ENCODE measurements around the gene VPS8. TPM values are rescaled to one million over a fixed set of nuclear protein-coding genes. Genes with fewer than 3 reads are reported as not detected.

The VPS8 gene
- total and polyA plus RNA-seq, 7 donors = 11.4 to 52.6 (median 30.8) TPM

DNA sequence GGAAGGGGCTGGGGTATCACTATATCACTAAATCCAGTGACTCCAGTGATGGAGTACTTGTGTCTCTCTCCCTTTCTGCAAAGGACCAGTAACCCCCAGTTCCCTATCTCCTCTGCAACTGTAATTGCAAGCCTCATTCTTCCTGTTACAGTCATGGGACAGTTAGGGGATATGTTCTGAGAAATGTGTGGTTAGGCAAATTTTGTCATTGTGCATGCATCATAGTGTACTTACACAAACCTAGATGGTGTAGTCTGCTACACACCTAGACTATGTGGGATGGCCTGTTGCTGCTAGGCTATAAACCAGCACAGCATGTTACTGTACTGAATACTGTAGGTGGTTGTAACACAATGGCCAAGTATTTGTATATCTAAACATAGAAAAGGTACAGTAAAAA is 2.2 kb downstream of the VPS8 start:
- Histone ChIP-seq H3K4me3 (peak overlapping the region; percentile 90), H3K9me3 (no peaks in the 10 kb centered on the region), H3K4me1 (peaks cover 66% of the 10 kb centered on the region), H3K27me3 (ENCODE audit: insufficient read depth in 3 of 3, low read length in 2 of 3) (no peaks in the 10 kb centered on the region), H3K36me3 (ENCODE audit: insufficient read depth in 1 of 2, low read depth in 1 of 2) (no peaks in the 10 kb centered on the region), H3K27ac (peak overlapping the region; percentile 97)
- ATAC-seq = no peak
- TF ChIP-seq, protein P1, sequence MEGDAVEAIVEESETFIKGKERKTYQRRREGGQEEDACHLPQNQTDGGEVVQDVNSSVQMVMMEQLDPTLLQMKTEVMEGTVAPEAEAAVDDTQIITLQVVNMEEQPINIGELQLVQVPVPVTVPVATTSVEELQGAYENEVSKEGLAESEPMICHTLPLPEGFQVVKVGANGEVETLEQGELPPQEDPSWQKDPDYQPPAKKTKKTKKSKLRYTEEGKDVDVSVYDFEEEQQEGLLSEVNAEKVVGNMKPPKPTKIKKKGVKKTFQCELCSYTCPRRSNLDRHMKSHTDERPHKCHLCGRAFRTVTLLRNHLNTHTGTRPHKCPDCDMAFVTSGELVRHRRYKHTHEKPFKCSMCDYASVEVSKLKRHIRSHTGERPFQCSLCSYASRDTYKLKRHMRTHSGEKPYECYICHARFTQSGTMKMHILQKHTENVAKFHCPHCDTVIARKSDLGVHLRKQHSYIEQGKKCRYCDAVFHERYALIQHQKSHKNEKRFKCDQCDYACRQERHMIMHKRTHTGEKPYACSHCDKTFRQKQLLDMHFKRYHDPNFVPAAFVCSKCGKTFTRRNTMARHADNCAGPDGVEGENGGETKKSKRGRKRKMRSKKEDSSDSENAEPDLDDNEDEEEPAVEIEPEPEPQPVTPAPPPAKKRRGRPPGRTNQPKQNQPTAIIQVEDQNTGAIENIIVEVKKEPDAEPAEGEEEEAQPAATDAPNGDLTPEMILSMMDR (IDR thresholded peaks at IDR 0.05) = no peak
- no peak for DNase-seq
- intact Hi-C loops (cut with DNase I) = no loop called here

GRCh38 chr3:184815046-184815930 is 3.3 kb downstream of the VPS8 start:
- Histone ChIP-seq H3K36me3 (ENCODE audit: insufficient read depth in 1 of 2, low read depth in 1 of 2) (no peaks in the 10 kb centered on the region), H3K9me3 (no peaks in the 10 kb centered on the region), H3K27me3 (ENCODE audit: insufficient read depth in 3 of 3, low read length in 2 of 3) (no peaks in the 10 kb centered on the region), H3K4me3 (no peak overlapping the region), H3K27ac (peak overlapping the region; percentile 97), H3K4me1 (peaks cover 77% of the 10 kb centered on the region)
- no peak for DNase-seq
- TF ChIP-seq, protein P1 (IDR thresholded peaks at IDR 0.05) = no peak
- intact Hi-C loops (cut with DNase I) = no loop called here
- peak in 1 of 4 donors; percentile 36 for ATAC-seq
- WGBS, 3 donors = 52 to 59% (median 58%) methylated on average over 7 of the region's 7 CpGs

GRCh38 chr3:184816614-184817013 is 4.6 kb downstream of the VPS8 start:
- TF ChIP-seq, protein P1 (IDR thresholded peaks at IDR 0.05) = no peak
- Histone ChIP-seq H3K27ac (peak overlapping the region; percentile 97), H3K9me3 (no peaks in the 10 kb centered on the region), H3K4me3 (peak overlapping the region; percentile 52), H3K27me3 (ENCODE audit: insufficient read depth in 3 of 3, low read length in 2 of 3) (no peaks in the 10 kb centered on the region), H3K36me3 (ENCODE audit: insufficient read depth in 1 of 2, low read depth in 1 of 2) (no peaks in the 10 kb centered on the region), H3K4me1 (peaks cover 77% of the 10 kb centered on the region)
- peak; percentile 77 to 83 (median 82) for ATAC-seq
- no peak for DNase-seq
- intact Hi-C loops (cut with DNase I) = no loop called here
- WGBS, 3 donors = 27 to 43% (median 32%) methylated on average over 5 of the region's 5 CpGs

- TF ChIP-seq, protein P1 (IDR thresholded peaks at IDR 0.05) = no peak
- H3K9me3 ChIP-seq = no peaks in the 10 kb centered on the region
- no peak for ATAC-seq
- peaks cover 68% of the 10 kb centered on the region for H3K4me1 ChIP-seq
- no peaks in the 10 kb centered on the region for H3K27me3 ChIP-seq (ENCODE audit: insufficient read depth in 3 of 3, low read length in 2 of 3)
- H3K4me3 ChIP-seq = no peak overlapping the region
- peak overlapping the region; percentile 97 for H3K27ac ChIP-seq
- H3K36me3 ChIP-seq (ENCODE audit: insufficient read depth in 1 of 2, low read depth in 1 of 2) = peaks cover 0 to 7% of the 10 kb centered on the region in 2 donors
- intact Hi-C loops (cut with DNase I) = no loop called here
- DNase-seq = no peak
Observed at GRCh38 chr3:184820525-184820924, 8.6 kb downstream of the VPS8 start.
